SK-N-MC (cell line): Measurements from ENCODE around the gene MDM4.
"Not testable (repeated sequence)": the region's sequence is repeated elsewhere in the genome, so short reads cannot be mapped to it uniquely, and the experiment has no call there.

Source experiments
- EZH2 ChIP-seq: fragments of 200-600 bp; sonication (generic); IDR thresholded peaks from one replicate; pipeline ENCODE4 v1.6.1; 2017; ENCODE audit warnings: antibody characterized with exemption
- POLR2AphosphoS5 ChIP-seq: IDR thresholded peaks from 2 replicates; pipeline ENCODE4 v1.6.1; 2012; ENCODE audit warnings: mild to moderate bottlenecking, low read depth, low read length, borderline replicate concordance

- not testable (repeated sequence) for TF ChIP-seq EZH2, POLR2AphosphoS5
These were observed 43.8 kb downstream of the MDM4 start for GRCh38 chr1:204560002-204560401.
